ENCODE results near the gene KRT6B. TPM values are rescaled to one million over a fixed set of nuclear protein-coding genes. Genes with fewer than 3 reads are reported as not detected.

Gene KRT6B
- total and polyA plus RNA-seq, 2 of the 8 experiments (the other 6 are each of a cell fraction or from before 2014, with no cell fraction given): not detected

DNA sequence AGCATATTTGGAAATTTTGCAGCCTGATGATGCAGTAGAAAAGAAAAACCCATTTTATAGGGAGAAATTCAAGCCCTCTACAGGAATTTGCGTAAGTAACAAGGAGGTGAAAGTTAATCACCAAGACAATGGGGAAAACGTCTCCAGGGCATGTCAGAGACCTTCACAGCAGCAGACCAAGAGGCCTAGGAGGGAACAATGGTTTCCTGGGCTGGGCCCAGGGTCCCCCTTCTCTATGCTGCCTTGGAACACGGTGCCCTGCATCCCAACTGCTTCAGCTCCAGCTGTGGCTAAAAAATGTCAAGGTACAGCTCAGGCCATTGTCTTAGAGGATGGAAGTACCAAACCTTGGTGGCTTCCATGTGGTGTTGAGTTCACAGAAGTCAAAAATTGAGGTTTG lies 28.1 kb upstream of the KRT6B start:
- Histone ChIP-seq H2BK5ac (ENCODE audit: low read depth, low read length) (no peak overlapping the region), H3K23ac (ENCODE audit: insufficient read length) (no peak overlapping the region), H3K23me2 (ENCODE audit: low read depth, low read length) (no peaks in the 10 kb centered on the region), H3K79me1 (ENCODE audit: low read depth, low read length) (no peaks in the 10 kb centered on the region), H4K20me1 (replicated peaks in 1 of 2; ENCODE audit: control insufficient read depth in 1 of 2, insufficient read depth in 2 of 2, low read length in 2 of 2) (no peaks in the 10 kb centered on the region), H3K79me2 (ENCODE audit: control insufficient read depth in 1 of 2, insufficient read depth in 2 of 2, low read length in 2 of 2) (no peaks in the 10 kb centered on the region), H4K91ac (replicated peaks; ENCODE audit: insufficient read length, low read length) (no peak overlapping the region), H3K36me3 (ENCODE audit: control insufficient read depth in 2 of 4, insufficient read depth in 4 of 4, low read length in 3 of 4) (no peaks in the 10 kb centered on the region), H3K9ac (replicated peaks in 1 of 4; ENCODE audit: extremely low read depth in 1 of 4, low read depth in 3 of 4, low read length in 3 of 4) (no peak overlapping the region), H3K27me3 (replicated peaks in 1 of 4; ENCODE audit: control insufficient read depth in 3 of 4, extremely low read depth in 1 of 4, insufficient read depth in 3 of 4, low read length in 3 of 4) (no peaks in the 10 kb centered on the region), H2AFZ (ENCODE audit: low read length) (no peak overlapping the region), H2BK120ac (replicated peaks; ENCODE audit: low read depth, low read length) (no peak overlapping the region), H3K18ac (ENCODE audit: extremely low read depth, low read length) (no peak overlapping the region), H3K14ac (ENCODE audit: insufficient read length) (no peak overlapping the region), H3K27ac (ENCODE audit: low read depth, low read length) (no peak overlapping the region), H3K9me3 (ENCODE audit: insufficient read depth in 2 of 2, low read depth in 1 of 2, low read length in 1 of 2) (no peaks in the 10 kb centered on the region; a peak in 3 of 4 replicates), H3K4ac (replicated peaks; ENCODE audit: insufficient read length, low read depth, low read length) (no peak overlapping the region), H3K4me3 (ENCODE audit: extremely low read depth in 1 of 4, insufficient read depth in 2 of 4, low read depth in 3 of 4, low read length in 4 of 4) (no peak overlapping the region), H3K4me1 (replicated peaks in 1 of 4; ENCODE audit: control insufficient read depth in 3 of 4, insufficient read depth in 4 of 4, low read length in 3 of 4) (no peaks in the 10 kb centered on the region), H3K56ac (replicated peaks; ENCODE audit: insufficient read length, low read depth, low read length) (no peak overlapping the region), H2BK15ac (ENCODE audit: low read length) (no peak overlapping the region), H3K4me2 (ENCODE audit: insufficient read depth in 1 of 2, low read depth in 2 of 2, low read length in 2 of 2) (no peak overlapping the region), H2BK20ac (ENCODE audit: low read length) (no peak overlapping the region), H2BK12ac (ENCODE audit: low read depth, low read length) (0 out of 2 replicates have a peak overlapping the region, but pooled peaks have one; percentile 17), H4K8ac (ENCODE audit: extremely low read depth, insufficient read depth, low read length) (no peak overlapping the region), H2AK5ac (ENCODE audit: low read depth, low read length) (no peak overlapping the region), H4K5ac (ENCODE audit: insufficient read length, low read depth, low read length) (no peak overlapping the region)
- TF ChIP-seq CBX8 (IDR thresholded peaks at IDR 0.05; ENCODE audit: borderline replicate concordance, low read depth, low read length) (no peak), TBP (IDR thresholded peaks at IDR 0.05; ENCODE audit: low read depth, low read length) (no peak), JUND (IDR thresholded peaks at IDR 0.05; ENCODE audit: low read length) (no peak), POLR2A (IDR thresholded peaks at IDR 0.05; ENCODE audit: control extremely low read depth in 1 of 2, low read depth in 2 of 2, low read length in 2 of 2) (no peak), CTCF (IDR thresholded peaks at IDR 0.05; ENCODE audit: control extremely low read depth in 1 of 3, insufficient read depth in 1 of 3, low read depth in 1 of 3, low read length in 3 of 3) (no peak), JUN (IDR thresholded peaks at IDR 0.05; ENCODE audit: low read depth, low read length) (no peak)
- WGBS, 2 experiments (ENCODE audit: extremely low coverage in 1 of 2, insufficient coverage in 1 of 2, insufficient read length in 1 of 2, insufficient replicate concordance in 2 of 2, low coverage in 1 of 2, low lambda C conversion rate in 2 of 2, missing lambda C conversion rate in 1 of 2): 49% methylated on average over 3 of the region's 3 CpGs; no CpG with 5 or more reads in 1 of the 2 experiments
- POLR2A ChIA-PET (ENCODE audit: partially characterized antibody): no interaction called here
- CTCF ChIA-PET (ENCODE audit: partially characterized antibody): interaction anchor here (0.6 kb wide), 2 partner anchors 226 to 288 kb away, joined by 3 to 4 read pairs; no protein-coding TSS in a partner anchor
- FAIRE-seq (no peak), DNase-seq (ENCODE audit: low read depth in 1 of 2, low spot score in 2 of 2) (no peak)
